Sigmoid colon (tissue), 7 donors: Measurements from ENCODE around the gene C1orf21. TPM values are rescaled to one million over a fixed set of nuclear protein-coding genes. Genes with fewer than 3 reads are reported as not detected.

ENCODE experiments used
- DNase-seq: peaks from one replicate; pipeline ENCODE4 v3.0.0-alpha.2; 2019
- H3K27ac ChIP-seq, 4 donors: fragments of 200-600 bp; sonication (generic); one replicate each; pipeline ENCODE4 v1.5.1; 2016 to 2019; ENCODE audit warnings: mild to moderate bottlenecking in 1 of 4
- H3K27me3 ChIP-seq, 3 donors: fragments of 200-600 bp; sonication (generic); one replicate each; pipeline ENCODE4 v1.5.1; 2019; ENCODE audit warnings: mild to moderate bottlenecking in 1 of 3
- H3K36me3 ChIP-seq, 4 donors: fragments of 200-600 bp; sonication (generic); one replicate each; pipeline ENCODE4 v1.5.1; 2016 to 2019
- H3K4me1 ChIP-seq, 4 donors: fragments of 200-600 bp; sonication (generic); one replicate each; pipeline ENCODE4 v1.5.1; 2017 to 2019
- H3K4me3 ChIP-seq, 4 donors: fragments of 200-600 bp; sonication (generic); one replicate each; pipeline ENCODE4 v1.5.1; 2017 to 2019; ENCODE audit warnings: mild to moderate bottlenecking in 2 of 4, moderate library complexity in 1 of 4
- H3K9me3 ChIP-seq, 4 donors: fragments of 200-600 bp in 3 of 4; sonication (generic) in 3 of 4; one replicate each; pipeline versions ENCODE4 v1.5.1 to v1.6.1; 2013 to 2019
- CTCF ChIP-seq, 4 experiments: fragments of 450-650 bp in 3 of 4; fragments of 200-600 bp in 1 of 4; IDR thresholded peaks; one replicate each; pipeline ENCODE4 v1.5.1; 2016 to 2019; ENCODE audit warnings: antibody characterized with exemption in 4 of 4, mild to moderate bottlenecking in 3 of 4, moderate library complexity in 2 of 4
- EP300 ChIP-seq, 4 donors: sonication (generic); formaldehyde crosslinking; IDR thresholded peaks; one replicate each; pipeline ENCODE4 v1.6.1; 2017; ENCODE audit warnings: antibody characterized with exemption in 4 of 4
- POLR2A ChIP-seq, 2 donors: fragments of 450-650 bp; IDR thresholded peaks; one replicate each; pipeline ENCODE4 v1.6.1; 2016; ENCODE audit warnings: antibody characterized with exemption in 2 of 2, mild to moderate bottlenecking in 2 of 2, moderate library complexity in 2 of 2
- POLR2AphosphoS5 ChIP-seq, 4 donors: sonication (generic); formaldehyde crosslinking; IDR thresholded peaks; one replicate each; pipeline ENCODE4 v1.6.1; 2017; ENCODE audit warnings: antibody characterized with exemption in 4 of 4
- WGBS, 2 donors: extraction: QIAGEN DNeasy Blood & Tissue Kit; methylation state at CpG; one replicate each; pipeline ENCODE4 v1.1.7; 2013; 5-methylcytosine and 5-hydroxymethylcytosine counted together
- intact Hi-C: fragments of 100-400 bp; cut with DNase I; formaldehyde crosslinking; loops from one replicate; pipeline ENCODE4 v1.15.1; 2023
- polyA plus RNA-seq, 3 donors: library from polyadenylated mRNA; stranded (reverse); fragments of 200-250 nt; gene quantifications; one replicate each; pipeline ENCODE4 v1.2.3, GENCODE V29; 2013
- total RNA-seq, 4 donors: library from RNA; depleted of rRNA; stranded (reverse); fragments of >200 nt; gene quantifications; one replicate each; pipeline ENCODE4 v1.1.0, GENCODE V29; 2016
- donor health status: healthy with polysubstance abuse.
- donor health status: Bipolar disorder and iron deficiency.
- donor health status: healthy.

C1orf21 gene
- total and polyA plus RNA-seq, 7 donors, result 39.5 to 109 (median 80.0) TPM

DNA sequence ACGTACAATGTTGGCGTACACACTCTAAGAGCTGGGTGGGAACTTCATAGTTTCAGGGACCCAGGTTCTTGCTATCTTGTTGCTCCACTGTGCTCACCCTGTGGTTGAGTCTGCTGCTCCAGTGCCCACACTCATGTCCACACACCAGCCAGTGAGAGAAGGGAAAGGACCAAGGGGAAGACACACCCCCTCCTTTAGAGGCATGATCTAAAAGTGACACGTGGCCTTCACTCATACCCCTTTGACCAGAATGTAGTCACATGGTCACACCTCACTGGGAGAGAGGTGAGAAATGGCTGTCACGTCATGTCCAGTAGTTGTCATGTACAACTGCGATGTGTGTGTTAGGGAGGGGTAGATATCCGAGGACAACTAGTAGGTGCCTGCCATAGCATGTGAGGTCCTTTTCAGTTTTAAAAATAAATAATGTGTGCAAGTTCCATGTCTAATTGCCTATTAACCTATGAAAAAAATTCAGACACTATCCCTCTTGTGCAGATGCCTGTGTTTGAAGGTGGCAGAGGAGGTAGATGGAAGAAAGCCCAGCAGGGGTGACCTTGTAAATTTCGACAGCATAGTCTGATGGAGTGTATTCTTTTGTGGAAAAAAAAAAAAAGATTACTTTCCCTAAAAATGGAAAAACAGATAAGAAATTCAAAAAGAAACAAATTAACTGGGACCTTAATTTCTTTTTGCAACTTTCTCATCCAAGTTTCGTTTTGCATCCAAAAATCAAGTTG is 149.6 kb downstream of the C1orf21 start:
- Histone ChIP-seq H3K4me3 (no peak overlapping the region), H3K27me3 (no peaks in the 10 kb centered on the region), H3K9me3 (peaks cover 0 to 6% (median 2%) of the 10 kb centered on the region in 4 donors), H3K27ac (peak overlapping the region; percentile 54 to 75 (median 69)), H3K4me1 (peaks cover 0 to 52% (median 29%) of the 10 kb centered on the region in 4 donors), H3K36me3 (no peaks in the 10 kb centered on the region)
- intact Hi-C loops, result loop anchor here (10.0 kb wide), 1 partner anchor 142 kb away; no protein-coding TSS in a partner anchor
- DNase-seq, result no peak
- 95 to 96% methylated on average over 8 of the region's 8 CpGs for whole genome bisulfite sequencing, 2 donors
- TF ChIP-seq EP300 (IDR thresholded peaks at IDR 0.05) (no peak), POLR2AphosphoS5 (IDR thresholded peaks at IDR 0.05) (no peak), POLR2A (IDR thresholded peaks at IDR 0.05) (no peak), CTCF (IDR thresholded peaks at IDR 0.05) (no peak)

- peaks cover 0 to 40% (median 31%) of the 10 kb centered on the region in 4 donors for H3K4me1 ChIP-seq
- 91 to 94% methylated on average over 2 of the region's 2 CpGs for WGBS, 2 donors
- no peak for DNase-seq
Observed at GRCh38 chr1:184539580-184539979, 152.8 kb downstream of the C1orf21 start.

DNA sequence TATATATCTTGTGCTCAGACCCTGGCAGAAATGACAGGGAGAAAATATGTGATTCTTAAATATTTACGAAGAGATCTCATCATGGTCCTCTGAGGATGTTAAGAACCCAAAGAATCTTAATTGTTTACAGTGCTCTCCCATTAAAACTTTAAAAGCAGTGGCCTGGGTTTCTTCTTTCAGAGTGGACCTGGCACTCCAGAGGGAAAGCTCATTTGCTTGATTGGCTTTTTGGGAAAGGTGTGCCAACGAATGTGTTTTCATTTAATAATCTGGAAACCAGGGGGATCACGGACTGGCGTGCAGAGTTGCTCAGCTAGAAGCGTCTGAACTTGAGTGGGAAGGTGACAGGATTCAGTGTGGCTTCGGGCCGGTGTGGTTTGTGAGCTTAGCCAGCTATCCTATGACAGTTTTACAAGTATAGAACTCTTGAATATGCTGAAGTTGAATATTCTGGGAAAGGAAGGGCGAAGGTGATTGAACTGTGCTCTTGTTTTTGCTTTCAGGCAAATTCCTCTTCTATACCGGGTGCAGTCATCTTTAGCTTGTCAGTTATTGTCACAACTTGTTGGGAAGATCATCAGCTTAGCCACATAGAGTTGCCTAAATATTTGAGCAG is 154.8 kb downstream of the C1orf21 start:
- Histone ChIP-seq H3K9me3 (peaks cover 0 to 2% (median 0%) of the 10 kb centered on the region in 4 donors), H3K27ac (peak overlapping the region; percentile 16 to 59 (median 48)), H3K4me1 (peaks cover 0 to 29% (median 21%) of the 10 kb centered on the region in 4 donors), H3K36me3 (peaks cover 0 to 3% (median 0%) of the 10 kb centered on the region in 4 donors), H3K4me3 (no peak overlapping the region), H3K27me3 (no peaks in the 10 kb centered on the region)
- peak in 3 of 4 donors; percentile 2 to 69 (median 11) for TF ChIP-seq EP300 (IDR thresholded peaks at IDR 0.05)
- TF ChIP-seq POLR2AphosphoS5 (IDR thresholded peaks at IDR 0.05), result peak; percentile 55 to 86 (median 73)
- TF ChIP-seq CTCF (IDR thresholded peaks at IDR 0.05), result no peak
- TF ChIP-seq POLR2A (IDR thresholded peaks at IDR 0.05), result no peak
- 82 to 91% methylated on average over 9 of the region's 9 CpGs for WGBS, 2 donors
- intact Hi-C loops, result loop anchor here (5.0 kb wide), 1 partner anchor 81 kb away; no protein-coding TSS in a partner anchor
- DNase-seq, result peak; percentile 78

More at GRCh38 chr1:184539580-184539979, 152.8 kb downstream of the C1orf21 start:
- H3K36me3 ChIP-seq, result no peaks in the 10 kb centered on the region
- no peak overlapping the region for H3K27ac ChIP-seq
- intact Hi-C loops, result loop anchor here (10.0 kb wide), 1 partner anchor 145 kb away; no protein-coding TSS in a partner anchor
- H3K4me3 ChIP-seq, result no peak overlapping the region
- H3K9me3 ChIP-seq, result peaks cover 0 to 6% (median 2%) of the 10 kb centered on the region in 4 donors
- TF ChIP-seq CTCF (IDR thresholded peaks at IDR 0.05) (no peak), POLR2A (IDR thresholded peaks at IDR 0.05) (no peak), EP300 (IDR thresholded peaks at IDR 0.05) (no peak), POLR2AphosphoS5 (IDR thresholded peaks at IDR 0.05) (no peak)
- no peaks in the 10 kb centered on the region for H3K27me3 ChIP-seq

- intact Hi-C loops, result loop anchor here (5.0 kb wide), 1 partner anchor 80 kb away; no protein-coding TSS in a partner anchor
- Histone ChIP-seq H3K27ac (peak overlapping the region in 3 of 4 donors; percentile 41 to 59 (median 56)), H3K9me3 (peaks cover 0 to 2% (median 0%) of the 10 kb centered on the region in 4 donors), H3K4me3 (no peak overlapping the region), H3K36me3 (peaks cover 0 to 3% (median 0%) of the 10 kb centered on the region in 4 donors), H3K27me3 (no peaks in the 10 kb centered on the region), H3K4me1 (peaks cover 0 to 29% (median 23%) of the 10 kb centered on the region in 4 donors)
- TF ChIP-seq POLR2A (IDR thresholded peaks at IDR 0.05), result no peak
- TF ChIP-seq EP300 (IDR thresholded peaks at IDR 0.05), result no peak
- no peak for TF ChIP-seq POLR2AphosphoS5 (IDR thresholded peaks at IDR 0.05)
- TF ChIP-seq CTCF (IDR thresholded peaks at IDR 0.05), result no peak
- WGBS, 2 donors, result 94 to 96% methylated on average over 3 of the region's 3 CpGs
- no peak for DNase-seq
Observed at GRCh38 chr1:184542291-184542690, 155.5 kb downstream of the C1orf21 start.
